Adrenal gland (tissue), 12 donors: ENCODE data around the gene RAB38. TPM values are rescaled to one million over a fixed set of nuclear protein-coding genes. Genes with fewer than 3 reads are reported as not detected.
A peak's percentile ranks its signal among the peaks of the same experiment; 100 is the strongest.

Source experiments
- DNase-seq, 7 donors: peaks; one replicate each; pipeline ENCODE4 v3.0.0-alpha.2; 2019 to 2020
- H3K27ac ChIP-seq, 5 donors: fragments of 200-600 bp; sonication (generic) in 4 of 5; 1 replicate in 3 of 5; 2 replicates in 2 of 5; pipeline versions ENCODE4 v1.5.1 to v1.8.0; 2016 to 2020; ENCODE audit warnings: mild to moderate bottlenecking in 1 of 5
- H3K27me3 ChIP-seq: fragments of 200-600 bp; 2 replicates; pipeline ENCODE4 v1.8.0; 2021
- H3K36me3 ChIP-seq, 2 donors: fragments of 200-600 bp; replicated peaks in 1 of 2; 1 replicate in 1 of 2; 2 replicates in 1 of 2; pipeline versions ENCODE4 v1.5.1 to v1.8.0; 2018 to 2022
- H3K4me1 ChIP-seq, 2 donors: fragments of 200-600 bp; replicated peaks in 1 of 2; 1 replicate in 1 of 2; 2 replicates in 1 of 2; pipeline versions ENCODE4 v1.5.1 to v1.8.0; 2018 to 2021
- H3K4me3 ChIP-seq, 4 donors: fragments of 200-600 bp; sonication (generic) in 3 of 4; one replicate each; pipeline ENCODE4 v1.5.1; 2016 to 2018
- H3K9me3 ChIP-seq, 3 donors: fragments of 200-600 bp; sonication (generic) in 1 of 3; replicated peaks in 1 of 3; 1 replicate in 2 of 3; 2 replicates in 1 of 3; pipeline versions ENCODE4 v1.5.1 to v1.8.0; 2016 to 2021
- POLR2A ChIP-seq, 2 donors: fragments of 450-650 bp; IDR thresholded peaks; one replicate each; pipeline ENCODE4 v1.6.1; 2017; ENCODE audit warnings: antibody characterized with exemption in 2 of 2, mild to moderate bottlenecking in 2 of 2, moderate library complexity in 1 of 2
- WGBS, 4 donors: extraction: QIAGEN DNeasy Blood & Tissue Kit in 2 of 4; methylation state at CpG; one replicate each; pipeline versions ENCODE4 v1.1.5 to v1.1.7; 2013 to 2017; 5-methylcytosine and 5-hydroxymethylcytosine counted together
- intact Hi-C, 2 donors: fragments of 100-400 bp; cut with DNase I; formaldehyde crosslinking; loops; one replicate each; pipeline versions ENCODE4 v1.14.1 to v1.15.0; 2022 to 2023
- polyA plus RNA-seq, 3 donors: library from polyadenylated mRNA; stranded (reverse); fragments of 200-250 nt in 2 of 3; fragments of 350-450 nt in 1 of 3; fragmentation: Illumina TruSeq in 1 of 3; extraction: RNeasy Lipid Tissue Mini Kit (QIAGEN cat#74804) in 1 of 3; gene quantifications; one replicate each; pipeline ENCODE4 v1.2.3, GENCODE V29; 2013 to 2014
- total RNA-seq, 9 donors: library from RNA; depleted of rRNA in 4 of 9; stranded (reverse); fragments of >200 nt in 4 of 9; fragments of 120-200 nt in 1 of 9; fragmentation: NEBNext Ultra II Directional in 1 of 9; extraction: Animal tissue kit (Norgen Biotek cat#: 25700) in 1 of 9; gene quantifications; one replicate each; pipeline versions ENCODE4 v1.1.0 to v1.2.4, GENCODE V29; 2013 to 2023
- TF ChIP-seq, protein P1 (sequence below), 6 experiments: fragments of 450-650 bp in 4 of 6; fragments of 200-600 bp in 2 of 6; sonication (generic) in 1 of 6; IDR thresholded peaks; 1 replicate in 5 of 6; 2 replicates in 1 of 6; pipeline versions ENCODE4 v1.5.1 to v1.8.0; 2016 to 2021; ENCODE audit warnings: antibody characterized with exemption in 6 of 6, mild to moderate bottlenecking in 2 of 6, moderate library complexity in 1 of 6
- donor health status: healthy with polysubstance abuse.
- donor health status: Bipolar disorder and iron deficiency.
- donor health status: DM: yes; HTN: yes; CAD: no.
- donor health status: DM: no; HTN: no; CAD: no.
- donor health status: DM: no; HTN: no; CAD: no.
- donor health status: DM: yes; HTN: yes; CAD: no.

The RAB38 gene
- total and polyA plus RNA-seq, 12 donors = 7.9 to 114 (median 27.9) TPM

DNA sequence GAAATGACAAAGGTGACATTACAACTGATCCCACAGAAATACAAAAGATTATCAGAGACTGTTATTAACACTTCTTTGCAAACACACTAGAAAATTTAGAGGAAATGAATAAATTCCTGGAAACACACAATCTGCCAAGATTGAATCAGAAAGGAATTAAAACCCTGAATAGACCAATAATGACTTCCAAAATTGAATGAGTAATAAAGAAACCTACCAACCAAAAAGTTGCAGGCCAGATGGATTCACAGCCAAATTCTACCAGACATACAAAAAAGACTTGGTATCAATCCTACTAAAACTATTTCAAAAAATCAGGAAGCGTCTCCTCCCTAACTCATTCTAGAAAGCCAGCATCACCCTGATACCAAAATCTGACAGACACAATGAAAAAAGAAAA, 17.2 kb downstream of the RAB38 start:
- TF ChIP-seq, protein P1, sequence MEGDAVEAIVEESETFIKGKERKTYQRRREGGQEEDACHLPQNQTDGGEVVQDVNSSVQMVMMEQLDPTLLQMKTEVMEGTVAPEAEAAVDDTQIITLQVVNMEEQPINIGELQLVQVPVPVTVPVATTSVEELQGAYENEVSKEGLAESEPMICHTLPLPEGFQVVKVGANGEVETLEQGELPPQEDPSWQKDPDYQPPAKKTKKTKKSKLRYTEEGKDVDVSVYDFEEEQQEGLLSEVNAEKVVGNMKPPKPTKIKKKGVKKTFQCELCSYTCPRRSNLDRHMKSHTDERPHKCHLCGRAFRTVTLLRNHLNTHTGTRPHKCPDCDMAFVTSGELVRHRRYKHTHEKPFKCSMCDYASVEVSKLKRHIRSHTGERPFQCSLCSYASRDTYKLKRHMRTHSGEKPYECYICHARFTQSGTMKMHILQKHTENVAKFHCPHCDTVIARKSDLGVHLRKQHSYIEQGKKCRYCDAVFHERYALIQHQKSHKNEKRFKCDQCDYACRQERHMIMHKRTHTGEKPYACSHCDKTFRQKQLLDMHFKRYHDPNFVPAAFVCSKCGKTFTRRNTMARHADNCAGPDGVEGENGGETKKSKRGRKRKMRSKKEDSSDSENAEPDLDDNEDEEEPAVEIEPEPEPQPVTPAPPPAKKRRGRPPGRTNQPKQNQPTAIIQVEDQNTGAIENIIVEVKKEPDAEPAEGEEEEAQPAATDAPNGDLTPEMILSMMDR (IDR thresholded peaks at IDR 0.05) = no peak
- TF ChIP-seq POLR2A (IDR thresholded peaks at IDR 0.05) = no peak
- intact Hi-C loops = no loop called here
- DNase-seq = no peak
- Histone ChIP-seq H3K4me1 (no peaks in the 10 kb centered on the region), H3K36me3 (no peaks in the 10 kb centered on the region), H3K27ac (no peak overlapping the region), H3K27me3 (no peaks in the 10 kb centered on the region), H3K9me3 (no peaks in the 10 kb centered on the region), H3K4me3 (no peak overlapping the region)
- WGBS, 4 donors = 95 to 100% (median 97%) methylated on average over 1 of the region's 1 CpG

DNA sequence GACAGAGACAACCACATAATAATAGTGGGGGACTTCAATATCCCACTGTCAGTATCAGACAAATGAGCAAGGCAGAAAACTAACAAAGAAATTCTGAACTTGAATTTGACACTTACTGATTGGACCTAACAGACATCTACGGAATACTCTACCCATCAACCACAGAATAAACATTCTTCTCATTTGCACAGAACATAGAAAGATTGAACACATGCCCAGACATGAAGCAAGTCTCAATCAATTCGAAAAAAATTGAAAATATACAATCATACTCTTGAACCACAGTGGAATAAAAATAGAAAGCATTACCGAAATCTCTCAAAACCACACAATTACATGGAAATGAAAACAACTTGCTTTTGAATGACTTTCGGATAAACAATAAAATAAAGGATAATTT, 17.9 kb downstream of the RAB38 start:
- H3K4me1 ChIP-seq = peaks cover 0 to 2% of the 10 kb centered on the region in 2 donors
- TF ChIP-seq POLR2A (IDR thresholded peaks at IDR 0.05) = no peak
- TF ChIP-seq, protein P1 (IDR thresholded peaks at IDR 0.05) = no peak
- H3K9me3 ChIP-seq = no peaks in the 10 kb centered on the region
- intact Hi-C loops = no loop called here
- no peaks in the 10 kb centered on the region for H3K27me3 ChIP-seq
- H3K27ac ChIP-seq = no peak overlapping the region
- DNase-seq = no peak
- WGBS, 4 donors = 85 to 93% (median 87%) methylated on average over 4 of the region's 4 CpGs
- H3K4me3 ChIP-seq = no peak overlapping the region
- no peaks in the 10 kb centered on the region for H3K36me3 ChIP-seq

DNA sequence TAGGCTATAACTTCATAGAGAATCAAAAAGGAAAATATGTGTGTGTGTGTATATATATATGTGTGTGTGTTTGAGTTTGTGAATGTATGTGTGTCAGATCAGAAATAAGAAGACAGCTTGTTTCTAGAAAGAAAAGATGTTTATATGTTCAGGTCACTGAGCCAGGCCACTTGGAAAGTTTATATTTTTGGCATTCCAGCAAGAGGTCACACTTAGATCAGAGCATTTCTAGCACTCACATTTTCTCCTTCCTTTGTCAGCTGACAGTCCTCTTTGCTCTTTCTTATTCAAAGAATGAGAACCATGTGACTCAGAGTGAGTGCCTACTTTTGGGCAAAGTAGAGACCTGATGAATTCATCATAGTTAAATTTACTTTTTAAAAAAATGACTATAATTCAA, 22.9 kb downstream of the RAB38 start:
- H3K27me3 ChIP-seq = no peaks in the 10 kb centered on the region
- H3K4me3 ChIP-seq = no peak overlapping the region
- no peaks in the 10 kb centered on the region for H3K36me3 ChIP-seq
- H3K4me1 ChIP-seq = peaks cover 6 to 8% of the 10 kb centered on the region in 2 donors
- intact Hi-C loops = no loop called here
- no peak for DNase-seq
- H3K27ac ChIP-seq = peak overlapping the region in 3 of 5 donors; percentile 7 to 59 (median 55)
- TF ChIP-seq, protein P1 (IDR thresholded peaks at IDR 0.05) = no peak
- TF ChIP-seq POLR2A (IDR thresholded peaks at IDR 0.05) = no peak
- H3K9me3 ChIP-seq = no peaks in the 10 kb centered on the region

DNA sequence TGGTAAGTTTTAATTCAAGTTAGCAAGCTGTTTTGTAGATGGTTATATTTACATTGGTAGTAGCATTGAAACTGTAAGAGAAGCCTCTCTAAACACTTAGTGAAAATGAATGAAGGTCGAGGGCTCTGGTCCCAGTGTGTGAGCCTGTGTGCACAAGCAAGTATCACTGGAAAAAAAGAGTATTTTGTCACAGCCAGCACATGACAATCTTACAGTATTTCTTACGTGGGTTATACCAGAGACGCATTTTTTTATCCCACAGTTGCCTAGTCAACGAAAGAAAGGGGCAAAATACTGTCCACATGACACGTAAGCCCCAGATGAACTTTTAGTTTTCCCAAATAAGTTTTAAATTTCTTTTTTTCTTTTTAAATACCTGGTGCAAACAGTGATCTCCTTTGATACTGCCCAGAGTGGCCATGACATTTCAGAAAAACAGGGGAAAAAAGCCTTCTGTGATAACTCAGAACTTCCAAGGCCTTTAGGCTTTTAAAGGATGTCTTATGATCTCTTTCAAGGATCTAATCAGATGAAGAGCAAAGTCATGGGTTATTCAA, 23.5 kb downstream of the RAB38 start:
- TF ChIP-seq, protein P1 (IDR thresholded peaks at IDR 0.05) = no peak
- no peak for TF ChIP-seq POLR2A (IDR thresholded peaks at IDR 0.05)
- intact Hi-C loops = no loop called here
- H3K4me1 ChIP-seq = peaks cover 6 to 8% of the 10 kb centered on the region in 2 donors
- no peaks in the 10 kb centered on the region for H3K9me3 ChIP-seq
- 46 to 66% (median 50%) methylated on average over 5 of the region's 5 CpGs for WGBS, 4 donors
- H3K27ac ChIP-seq = peak overlapping the region in 3 of 5 donors; percentile 38 to 59 (median 55)
- no peaks in the 10 kb centered on the region for H3K27me3 ChIP-seq
- DNase-seq = peak in 5 of 7 donors; percentile 12 to 34 (median 22)
- no peak overlapping the region for H3K4me3 ChIP-seq
- no peaks in the 10 kb centered on the region for H3K36me3 ChIP-seq
